B cell (primary cell): ENCODE results near the gene HMGN5.

ENCODE experiments used
- CTCF ChIP-seq: fragments of 200-600 bp; IDR thresholded peaks from one replicate; pipeline ENCODE4 v1.8.0; 2022; ENCODE audit warnings: antibody characterized with exemption, mild to moderate bottlenecking
- EZH2 ChIP-seq: IDR thresholded peaks from 2 replicates; pipeline ENCODE4 v1.6.1; 2012; ENCODE audit warnings: borderline replicate concordance, low read depth, mild to moderate bottlenecking, moderate library complexity, low read length; ENCODE audit not compliant: insufficient read depth, poor library complexity, severe bottlenecking

DNA sequence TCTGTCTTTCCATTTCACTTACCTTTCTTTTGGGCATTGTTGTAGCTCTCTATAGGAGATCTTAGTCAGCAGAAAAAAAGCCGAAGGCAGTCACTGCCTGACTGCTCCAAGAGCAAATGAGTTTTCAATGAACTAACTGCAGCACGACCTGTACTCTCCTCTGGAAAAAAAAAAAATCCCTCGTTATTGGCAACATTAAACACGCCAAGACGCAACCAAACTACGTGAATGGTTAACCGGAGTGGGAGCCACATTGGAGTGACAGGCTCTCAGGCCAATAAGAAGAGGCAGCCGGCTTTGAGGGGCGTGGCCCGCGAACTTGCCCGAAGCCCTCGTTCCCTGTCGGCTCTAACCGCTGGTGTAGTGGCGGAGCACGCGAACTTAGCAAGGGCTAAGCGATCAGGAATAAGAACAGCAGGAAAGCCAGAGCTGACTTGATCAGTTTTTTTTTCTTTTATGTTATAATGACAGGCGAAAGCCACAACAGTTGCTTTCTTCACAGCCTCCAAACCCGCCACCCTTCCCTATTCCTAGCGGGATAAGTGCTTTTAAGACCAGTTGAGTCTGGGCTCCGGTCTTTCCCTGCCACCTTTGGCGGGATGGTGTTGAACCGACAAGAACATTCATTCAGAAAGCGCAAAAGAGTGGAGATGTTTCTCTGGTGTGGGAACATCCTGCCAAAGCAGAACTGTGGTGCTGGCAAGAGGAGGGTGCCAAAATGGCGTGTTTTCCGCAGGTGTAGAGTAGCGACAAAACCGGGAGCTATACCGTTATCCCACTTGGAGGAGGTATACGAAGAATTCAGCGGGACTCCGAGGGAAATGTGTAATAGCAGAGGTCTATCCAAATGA is 80.0 kb downstream of the HMGN5 start:
- TF ChIP-seq CTCF (no peak), EZH2 (no peak)
